Heart left ventricle (tissue), 13 donors: Measurements from ENCODE around the gene AKAP6.

ENCODE experiments used
- CTCF ChIP-seq, 12 donors: fragments of 200-600 bp; sonication (generic) in 4 of 12; IDR thresholded peaks; one replicate each; pipeline versions ENCODE4 v1.5.0 to v1.8.0; 2018 to 2022; ENCODE audit warnings: antibody characterized with exemption in 12 of 12, mild to moderate bottlenecking in 5 of 12
- POLR2A ChIP-seq, 2 donors: fragments of 450-650 bp; IDR thresholded peaks; one replicate each; pipeline ENCODE4 v1.6.1; 2017; ENCODE audit warnings: antibody characterized with exemption in 2 of 2, mild to moderate bottlenecking in 2 of 2, moderate library complexity in 2 of 2
- donor health status: ischemic (EF 13 %, LVEDD 7.1; RV severe dilation, severe dysfunction).
- donor health status: DM: no; HTN: yes; CAD: no.
- donor health status: DM: no; HTN: no; CAD: no.
- donor health status: ischemic (EF 25% LVEDD 6.9; RV normal size, moderate dysfunction).
- donor health status: ischemic (EF 25% LVEDD 5.7; RV mildly dilated, moderate dysfunction).
- donor health status: ischemic (EF 35%, LVEDD 5.7; RV mildly dilated, moderate dysfunction).
- donor health status: nonischemic (EF 11% LVEDD 7.7; RV severe dilation, severe dysfunction).
- donor health status: DM: yes; HTN: yes; CAD: no.
- donor health status: PGD.
- donor health status: ischemic (EF 29% LVEDD 5.4; RV normal size, mild dysfunction).
- donor health status: nonischemic (EF 23%, LVEDD 6.1; RV moderate dilation, normal function).

DNA sequence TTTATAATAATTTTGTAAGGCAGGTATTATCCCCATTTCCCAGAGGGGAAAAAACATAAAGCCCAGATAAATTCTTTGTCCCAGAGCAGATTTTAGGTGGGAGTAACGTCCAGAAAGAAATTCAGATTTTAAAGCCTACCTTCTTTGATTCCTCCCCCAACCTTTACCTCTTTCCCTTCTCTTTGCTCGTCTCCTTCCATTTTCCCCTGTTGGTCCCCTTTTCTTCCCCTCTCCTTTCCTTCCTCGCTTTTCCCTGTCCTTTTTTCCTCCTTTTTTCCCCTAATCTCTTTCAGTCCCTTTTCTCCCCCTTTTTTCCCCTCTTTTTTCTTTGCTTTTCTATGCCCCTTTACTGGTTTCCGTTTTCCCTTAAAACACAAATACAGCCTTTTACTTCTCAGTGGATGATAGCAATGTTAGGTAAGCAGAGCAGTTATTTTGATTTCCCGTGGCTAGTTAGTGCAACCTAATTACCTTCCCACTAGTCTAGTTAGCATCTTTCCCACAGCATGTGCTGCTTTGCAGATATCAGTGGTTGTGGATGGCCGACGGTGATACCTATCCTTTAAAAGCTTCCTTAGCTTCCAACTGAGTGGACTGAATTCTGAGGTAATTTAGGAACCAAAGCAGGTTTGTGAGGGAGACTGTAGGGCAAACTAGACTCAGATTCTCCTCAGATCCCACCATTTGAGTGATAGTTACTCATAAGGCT is 10.9 kb upstream of the AKAP6 start:
- TF ChIP-seq CTCF (IDR thresholded peaks at IDR 0.05), result no peak
- no peak for TF ChIP-seq POLR2A (IDR thresholded peaks at IDR 0.05)
